SJSA1 (cell line): Measurements from ENCODE around the gene CRYBA1. TPM values are rescaled to one million over a fixed set of nuclear protein-coding genes. Genes with fewer than 3 reads are reported as not detected.
"Not testable (repeated sequence)": the region's sequence is repeated elsewhere in the genome, so short reads cannot be mapped to it uniquely, and the experiment has no call there.

Experiments used
- DNase-seq, 2 experiments: peaks; one replicate each; pipeline ENCODE4 v3.0.0-alpha.2; 2015 to 2020; ENCODE audit warnings: low spot score in 2 of 2, low read depth in 1 of 2
- H3K27ac ChIP-seq: fragments of 250-450 bp; sonication (Bioruptor Pico); 2 replicates; pipeline ENCODE4 v1.5.1; 2020; ENCODE audit warnings: mild to moderate bottlenecking, moderate library complexity
- H3K27me3 ChIP-seq: fragments of 250-450 bp; sonication (Bioruptor Pico); replicated peaks from 2 replicates; pipeline ENCODE4 v1.5.1; 2020; ENCODE audit warnings: mild to moderate bottlenecking, moderate library complexity
- H3K36me3 ChIP-seq: fragments of 250-450 bp; sonication (Bioruptor Pico); 2 replicates; pipeline ENCODE4 v1.5.1; 2020; ENCODE audit warnings: mild to moderate bottlenecking
- H3K4me1 ChIP-seq: fragments of 250-450 bp; sonication (Bioruptor Pico); replicated peaks from 2 replicates; pipeline ENCODE4 v1.6.1; 2021; ENCODE audit warnings: mild to moderate bottlenecking
- H3K4me3 ChIP-seq: fragments of 250-450 bp; sonication (Bioruptor Pico); 2 replicates; pipeline ENCODE4 v1.5.1; 2020; ENCODE audit warnings: mild to moderate bottlenecking
- H3K9me3 ChIP-seq: fragments of 250-450 bp; sonication (Bioruptor Pico); replicated peaks from 2 replicates; pipeline ENCODE4 v1.5.1; 2020; ENCODE audit warnings: mild to moderate bottlenecking
- total RNA-seq: library from RNA; depleted of rRNA; stranded (reverse); fragments of >200 nt; shearing (Covaris generic); gene quantifications from 2 replicates; pipeline ENCODE4 v1.2.3, GENCODE V29; 2014; rRNA removed

The CRYBA1 gene, protein sequence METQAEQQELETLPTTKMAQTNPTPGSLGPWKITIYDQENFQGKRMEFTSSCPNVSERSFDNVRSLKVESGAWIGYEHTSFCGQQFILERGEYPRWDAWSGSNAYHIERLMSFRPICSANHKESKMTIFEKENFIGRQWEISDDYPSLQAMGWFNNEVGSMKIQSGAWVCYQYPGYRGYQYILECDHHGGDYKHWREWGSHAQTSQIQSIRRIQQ
- total RNA-seq, result not detected in 2 replicates

GRCh38 chr17:29246628-29247027 lies at the start of gene CRYBA1:
Gene CRYBA1, plus strand, starts transcription at chr17:29246859. Its CDS starts 5 bp downstream, at chr17:29246864.
- no peak within 1 kb of the TSS for H3K27ac ChIP-seq
- no peaks in the 10 kb centered on the region for H3K27me3 ChIP-seq
- no peaks in the 10 kb centered on the region; the same call in 1 of the 2 replicates for H3K9me3 ChIP-seq
- H3K4me1 ChIP-seq, result peaks cover 4% of the 10 kb centered on the region
- H3K4me3 ChIP-seq, result no peak within 1 kb of the TSS
- DNase-seq, result no peak
- no peaks in the 10 kb centered on the region for H3K36me3 ChIP-seq

DNA sequence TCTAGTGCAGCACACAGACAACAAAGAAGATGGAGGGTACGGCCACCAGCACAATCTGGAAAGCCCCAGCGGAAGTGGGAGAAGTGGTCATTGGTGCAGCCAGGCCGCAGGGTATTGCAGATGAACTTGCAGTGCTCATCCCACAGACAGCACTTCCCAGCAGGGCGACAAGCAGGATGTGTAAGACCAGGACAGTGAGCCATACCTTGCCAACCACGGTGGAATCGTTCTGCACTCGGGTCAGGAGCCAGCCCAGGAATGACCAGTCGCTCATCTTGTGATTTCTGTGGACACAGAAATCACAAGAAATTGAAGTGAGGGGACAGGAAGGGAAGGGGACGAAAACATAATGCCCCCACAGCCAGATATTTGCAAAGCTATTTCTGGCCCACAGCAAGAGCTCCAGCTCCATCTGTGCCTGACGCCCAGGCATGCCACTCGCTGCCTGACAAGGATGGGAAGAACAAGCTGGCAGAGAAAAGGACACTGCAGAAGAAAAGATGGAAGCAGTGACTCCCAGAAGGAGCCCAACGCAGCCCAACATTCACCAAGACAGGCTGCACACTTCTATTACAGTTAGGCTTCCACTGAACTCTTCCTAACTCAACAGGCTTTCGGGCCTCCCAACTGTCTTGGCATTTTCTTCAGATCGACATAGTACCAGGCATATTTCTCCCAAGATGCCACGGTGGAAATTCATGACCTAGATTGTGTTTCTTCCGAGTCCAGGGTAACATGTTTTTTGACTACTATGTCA lies 49.0 kb upstream of the CRYBA1 start:
- H3K9me3 ChIP-seq, result no peaks in the 10 kb centered on the region
- H3K27me3 ChIP-seq, result no peaks in the 10 kb centered on the region
- no peak overlapping the region for H3K4me3 ChIP-seq
- no peak for DNase-seq
- H3K4me1 ChIP-seq, result no peaks in the 10 kb centered on the region; the same call in 1 of the 2 replicates
- no peak overlapping the region for H3K27ac ChIP-seq
- H3K36me3 ChIP-seq, result no peaks in the 10 kb centered on the region

GRCh38 chr17:29204068-29204804 lies 42.4 kb upstream of the CRYBA1 start:
- H3K27ac ChIP-seq, H3K36me3 ChIP-seq, H3K4me3 ChIP-seq, H3K4me1 ChIP-seq, H3K27me3 ChIP-seq, DNase-seq, H3K9me3 ChIP-seq: not testable (repeated sequence)

- H3K36me3 ChIP-seq, result no peaks in the 10 kb centered on the region
- no peak overlapping the region for H3K4me3 ChIP-seq
- no peaks in the 10 kb centered on the region for H3K9me3 ChIP-seq
- H3K27ac ChIP-seq, result no peak overlapping the region
- DNase-seq, result no peak
- no peaks in the 10 kb centered on the region for H3K27me3 ChIP-seq
- no peaks in the 10 kb centered on the region for H3K4me1 ChIP-seq
These were observed 41.6 kb upstream of the CRYBA1 start for GRCh38 chr17:29205047-29205446.

- no peak for DNase-seq
- no peaks in the 10 kb centered on the region for H3K9me3 ChIP-seq
- no peaks in the 10 kb centered on the region for H3K27me3 ChIP-seq
- H3K4me1 ChIP-seq, result no peaks in the 10 kb centered on the region
- no peak overlapping the region for H3K27ac ChIP-seq
- no peaks in the 10 kb centered on the region for H3K36me3 ChIP-seq
- no peak overlapping the region for H3K4me3 ChIP-seq
These were observed 38.7 kb upstream of the CRYBA1 start for GRCh38 chr17:29207975-29208374.

- H3K27me3 ChIP-seq, result no peaks in the 10 kb centered on the region
- DNase-seq, result no peak
- no peak overlapping the region for H3K4me3 ChIP-seq
- H3K4me1 ChIP-seq, result no peaks in the 10 kb centered on the region
- H3K36me3 ChIP-seq, result no peaks in the 10 kb centered on the region
- H3K9me3 ChIP-seq, result no peaks in the 10 kb centered on the region
- H3K27ac ChIP-seq, result no peak overlapping the region
These were observed 37.6 kb upstream of the CRYBA1 start for GRCh38 chr17:29209073-29209472.

GRCh38 chr17:29210879-29211278 lies 35.8 kb upstream of the CRYBA1 start:
- DNase-seq, result peak in 1 of 2 experiments; percentile 9

GRCh38 chr17:29212094-29212631 lies 34.5 kb upstream of the CRYBA1 start:
- DNase-seq, result no peak
- no peaks in the 10 kb centered on the region for H3K27me3 ChIP-seq
- no peaks in the 10 kb centered on the region for H3K9me3 ChIP-seq
- no peaks in the 10 kb centered on the region for H3K4me1 ChIP-seq
- H3K36me3 ChIP-seq, result no peaks in the 10 kb centered on the region
- H3K4me3 ChIP-seq, result no peak overlapping the region
- H3K27ac ChIP-seq, result no peak overlapping the region

More at GRCh38 chr17:29210879-29211278, 35.8 kb upstream of the CRYBA1 start:
- Histone ChIP-seq H3K4me1 (no peaks in the 10 kb centered on the region), H3K36me3 (no peaks in the 10 kb centered on the region), H3K27me3 (no peaks in the 10 kb centered on the region), H3K4me3 (no peak overlapping the region), H3K9me3 (no peaks in the 10 kb centered on the region), H3K27ac (no peak overlapping the region)

DNA sequence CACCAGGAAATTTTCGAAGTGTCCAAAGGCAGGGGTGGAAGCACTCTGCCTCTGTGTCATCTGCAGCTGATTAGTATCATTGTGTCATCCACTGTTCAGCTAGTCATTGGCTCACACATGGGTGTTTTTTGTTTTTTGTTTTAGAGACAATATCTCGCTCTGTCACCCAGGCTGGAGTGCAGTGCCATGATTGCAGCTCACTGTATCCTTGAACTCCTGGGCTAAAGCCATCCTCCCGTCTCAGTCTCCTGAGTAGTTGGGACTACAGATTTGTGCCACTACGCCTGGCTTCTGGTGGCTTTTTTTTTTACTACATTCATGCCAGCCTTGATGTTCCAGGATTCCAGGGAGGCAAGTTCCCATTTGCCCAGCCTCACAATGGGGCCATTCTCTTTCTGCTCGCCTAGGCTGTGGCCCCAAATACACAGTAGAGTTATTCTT lies 34.0 kb upstream of the CRYBA1 start:
- Histone ChIP-seq H3K36me3 (no peaks in the 10 kb centered on the region), H3K4me1 (no peaks in the 10 kb centered on the region), H3K27ac (no peak overlapping the region), H3K4me3 (no peak overlapping the region), H3K9me3 (no peaks in the 10 kb centered on the region), H3K27me3 (no peaks in the 10 kb centered on the region)
- DNase-seq, result no peak

- Histone ChIP-seq H3K4me1 (peaks cover 3% of the 10 kb centered on the region; the same call in 1 of the 2 replicates), H3K4me3 (no peak overlapping the region), H3K27ac (no peak overlapping the region), H3K9me3 (no peaks in the 10 kb centered on the region), H3K27me3 (no peaks in the 10 kb centered on the region), H3K36me3 (no peaks in the 10 kb centered on the region)
- DNase-seq, result no peak
These were observed 32.2 kb upstream of the CRYBA1 start for GRCh38 chr17:29214215-29215146.

- Histone ChIP-seq H3K27ac (no peak overlapping the region), H3K9me3 (no peaks in the 10 kb centered on the region), H3K36me3 (no peaks in the 10 kb centered on the region), H3K4me3 (no peak overlapping the region), H3K4me1 (peaks cover 3% of the 10 kb centered on the region; the same call in 1 of the 2 replicates), H3K27me3 (no peaks in the 10 kb centered on the region)
- no peak for DNase-seq
These were observed 31.5 kb upstream of the CRYBA1 start for GRCh38 chr17:29215174-29215573.

DNA sequence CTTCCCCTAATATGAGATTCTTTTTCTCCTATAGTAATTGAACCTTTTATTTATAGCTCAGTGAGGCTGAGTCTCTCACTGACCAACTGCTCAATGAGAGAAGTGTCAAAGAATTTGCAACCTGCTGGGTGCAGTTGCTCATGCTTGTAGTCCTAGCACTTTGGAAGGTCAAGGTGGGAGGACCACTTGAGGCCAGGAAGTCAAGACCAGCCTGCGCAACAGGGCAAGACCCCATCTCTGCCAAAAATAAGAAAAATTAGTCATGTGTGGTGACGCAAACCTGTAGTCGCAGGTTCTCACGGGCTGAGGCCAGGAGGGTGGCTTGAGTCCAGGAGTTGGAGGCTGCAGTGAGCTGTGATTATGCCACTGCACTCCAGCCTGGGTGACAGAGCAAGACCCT lies 30.9 kb upstream of the CRYBA1 start:
- no peaks in the 10 kb centered on the region for H3K36me3 ChIP-seq
- peaks cover 3% of the 10 kb centered on the region; the same call in 1 of the 2 replicates for H3K4me1 ChIP-seq
- H3K4me3 ChIP-seq, result no peak overlapping the region
- H3K27me3 ChIP-seq, result no peaks in the 10 kb centered on the region
- DNase-seq, result no peak
- no peaks in the 10 kb centered on the region for H3K9me3 ChIP-seq
- no peak overlapping the region for H3K27ac ChIP-seq

DNA sequence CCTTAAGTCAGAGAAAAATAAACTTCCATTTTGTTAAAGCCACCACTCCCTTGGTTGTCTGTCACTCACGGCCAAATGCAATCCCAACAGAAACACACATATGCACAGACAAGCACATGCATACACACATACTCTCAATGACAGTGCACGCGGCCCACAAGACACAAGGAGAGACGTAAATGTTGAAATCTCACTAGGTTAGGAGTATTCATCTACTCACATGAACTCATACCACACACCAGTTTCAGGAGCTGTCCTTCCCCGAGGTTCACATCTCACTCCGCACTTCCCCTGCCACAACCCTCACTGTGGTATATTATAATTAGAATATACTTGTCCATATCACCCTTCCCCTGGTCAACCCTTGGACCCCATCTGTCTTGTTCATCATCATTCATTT lies 30.5 kb upstream of the CRYBA1 start:
- no peak overlapping the region for H3K27ac ChIP-seq
- no peaks in the 10 kb centered on the region for H3K9me3 ChIP-seq
- H3K36me3 ChIP-seq, result no peaks in the 10 kb centered on the region
- no peak overlapping the region for H3K4me3 ChIP-seq
- H3K4me1 ChIP-seq, result peaks cover 3% of the 10 kb centered on the region; the same call in 1 of the 2 replicates
- no peaks in the 10 kb centered on the region for H3K27me3 ChIP-seq
- DNase-seq, result no peak
